HFF-Myc (cell line): ENCODE data around the gene BLTP3B.
"Not testable (repeated sequence)": the region's sequence is repeated elsewhere in the genome, so short reads cannot be mapped to it uniquely, and the experiment has no call there.

Experiments used
- DNase-seq: peaks from one replicate; pipeline ENCODE4 v3.0.0-alpha.2; 2011; ENCODE audit warnings: low read depth; ENCODE audit errors: extremely low read depth
- H3K4me3 ChIP-seq: replicated peaks from 2 replicates; pipeline ENCODE4 v1.5.1; 2011; ENCODE audit warnings: low read depth, mild to moderate bottlenecking, control low read depth, low read length
- TF ChIP-seq, protein P1 (sequence below): IDR thresholded peaks from 2 replicates; pipeline ENCODE4 v1.5.1; 2012; ENCODE audit warnings: mild to moderate bottlenecking, low read depth, low read length, control low read depth; ENCODE audit errors: missing control alignments

Gene BLTP3B

DNA sequence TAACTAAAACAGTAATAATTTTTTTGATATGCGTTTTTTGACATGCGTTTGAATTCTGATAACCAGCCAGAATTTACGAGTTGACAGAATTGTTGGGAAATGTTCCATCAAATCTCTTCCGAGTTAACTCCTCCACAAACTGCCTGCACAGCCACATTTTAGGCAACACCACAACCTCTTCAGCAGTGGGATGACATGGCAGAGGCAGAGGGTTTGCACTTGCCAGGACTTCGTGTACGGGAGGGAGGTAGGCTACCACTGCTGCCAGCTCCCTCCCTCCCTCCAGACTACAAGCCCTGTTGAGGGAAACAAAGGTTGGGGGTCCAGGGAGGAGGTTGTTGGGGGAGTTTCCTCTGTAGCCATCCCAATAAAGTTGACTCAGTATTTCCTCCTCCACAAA is 43.4 kb upstream of the BLTP3B start:
- TF ChIP-seq, protein P1, sequence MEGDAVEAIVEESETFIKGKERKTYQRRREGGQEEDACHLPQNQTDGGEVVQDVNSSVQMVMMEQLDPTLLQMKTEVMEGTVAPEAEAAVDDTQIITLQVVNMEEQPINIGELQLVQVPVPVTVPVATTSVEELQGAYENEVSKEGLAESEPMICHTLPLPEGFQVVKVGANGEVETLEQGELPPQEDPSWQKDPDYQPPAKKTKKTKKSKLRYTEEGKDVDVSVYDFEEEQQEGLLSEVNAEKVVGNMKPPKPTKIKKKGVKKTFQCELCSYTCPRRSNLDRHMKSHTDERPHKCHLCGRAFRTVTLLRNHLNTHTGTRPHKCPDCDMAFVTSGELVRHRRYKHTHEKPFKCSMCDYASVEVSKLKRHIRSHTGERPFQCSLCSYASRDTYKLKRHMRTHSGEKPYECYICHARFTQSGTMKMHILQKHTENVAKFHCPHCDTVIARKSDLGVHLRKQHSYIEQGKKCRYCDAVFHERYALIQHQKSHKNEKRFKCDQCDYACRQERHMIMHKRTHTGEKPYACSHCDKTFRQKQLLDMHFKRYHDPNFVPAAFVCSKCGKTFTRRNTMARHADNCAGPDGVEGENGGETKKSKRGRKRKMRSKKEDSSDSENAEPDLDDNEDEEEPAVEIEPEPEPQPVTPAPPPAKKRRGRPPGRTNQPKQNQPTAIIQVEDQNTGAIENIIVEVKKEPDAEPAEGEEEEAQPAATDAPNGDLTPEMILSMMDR: no peak
- no peak for DNase-seq
- H3K4me3 ChIP-seq: no peak overlapping the region

DNA sequence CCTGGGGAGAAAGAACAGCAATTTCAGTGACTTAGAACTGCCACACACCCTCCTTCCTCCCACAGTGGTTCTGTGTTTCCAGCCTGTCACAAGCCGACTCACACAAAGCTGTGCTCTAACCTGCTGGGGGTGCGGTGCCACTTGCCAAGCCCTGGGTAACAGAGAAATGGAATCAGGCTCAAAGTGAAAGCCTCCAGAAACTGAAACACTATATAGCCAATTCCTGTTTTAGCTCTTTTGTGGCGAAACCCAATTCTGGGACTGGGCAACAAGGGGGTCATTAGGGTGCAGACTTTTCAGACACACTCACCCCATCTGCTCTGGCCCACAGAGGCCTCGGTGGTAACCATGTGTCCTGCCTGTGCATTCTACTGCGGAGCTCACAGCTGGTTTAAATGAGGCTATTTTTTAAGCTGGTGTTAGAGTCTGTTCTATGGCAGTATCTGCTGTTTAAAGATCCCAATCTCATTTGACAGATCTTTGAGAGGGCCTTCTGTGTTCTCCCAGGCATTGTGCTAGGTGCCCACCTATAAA is 42.8 kb upstream of the BLTP3B start:
- H3K4me3 ChIP-seq: no peak overlapping the region
- DNase-seq: no peak
- TF ChIP-seq, protein P1: no peak

DNA sequence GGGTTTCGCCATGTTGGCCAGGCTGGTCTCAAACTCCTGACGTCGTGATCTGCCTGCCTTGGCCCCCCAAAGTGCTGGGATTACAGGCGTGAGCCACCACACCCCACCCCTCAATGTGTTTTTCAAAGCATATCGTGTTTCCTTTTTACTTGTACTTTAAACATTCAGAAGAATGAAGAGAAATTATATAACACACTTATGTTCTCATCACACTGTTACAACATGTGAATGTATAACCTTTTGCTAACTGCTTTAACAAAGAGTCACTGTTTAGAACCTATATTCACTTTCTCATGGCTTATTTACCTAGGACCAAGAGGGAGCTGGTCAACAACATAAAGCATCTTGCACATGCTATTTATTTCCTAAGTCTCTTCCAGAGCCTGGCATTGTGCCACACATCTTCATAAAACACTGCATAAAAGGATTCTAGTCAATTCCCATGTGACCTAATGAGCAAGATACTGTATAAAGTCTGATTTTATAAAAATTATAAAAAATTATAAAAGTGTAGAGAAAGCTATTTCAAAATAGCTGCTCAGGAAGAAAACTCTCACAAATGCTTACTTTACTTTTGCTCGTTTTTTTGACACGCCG is 42.0 kb upstream of the BLTP3B start:
- TF ChIP-seq, protein P1: no peak
- H3K4me3 ChIP-seq: no peak overlapping the region
- DNase-seq: no peak

DNA sequence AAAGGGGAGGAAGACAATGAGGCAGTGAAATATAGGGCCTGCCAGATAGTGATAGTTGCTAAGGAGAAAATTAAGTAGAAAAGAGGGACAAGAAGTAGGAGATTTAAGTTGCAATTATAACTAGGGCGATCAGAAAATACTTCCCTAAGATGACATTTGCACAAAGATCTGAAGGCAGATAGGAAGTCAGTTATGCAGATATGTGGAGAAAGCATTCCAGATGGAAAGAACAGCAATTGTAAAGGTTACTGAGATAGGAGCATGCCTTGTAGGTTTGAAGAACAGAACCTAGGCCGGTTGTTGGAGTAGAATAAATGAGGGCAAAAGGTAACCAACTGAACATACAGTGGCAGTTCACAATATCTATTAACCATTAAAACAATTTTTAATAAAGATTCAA is 36.6 kb upstream of the BLTP3B start:
- no peak overlapping the region for H3K4me3 ChIP-seq
- no peak for DNase-seq

DNA sequence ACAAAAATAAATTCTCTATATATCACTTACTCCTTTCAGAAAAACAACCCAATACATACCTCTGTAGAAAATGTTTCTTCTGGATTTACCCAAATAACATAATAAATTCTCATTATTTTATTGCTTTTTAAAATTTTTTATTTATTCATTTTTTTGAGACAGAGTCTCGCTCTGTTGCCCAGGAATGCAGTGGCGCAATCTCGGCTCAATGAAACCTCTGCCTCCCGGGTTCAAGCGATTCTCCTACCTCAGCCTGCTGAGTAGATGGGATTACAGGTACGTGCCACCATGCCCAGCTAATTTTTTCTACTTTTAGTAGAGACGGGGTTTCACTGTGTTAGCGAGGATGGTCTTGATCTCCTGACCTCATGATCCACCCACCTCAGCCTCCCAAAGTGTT is 33.8 kb upstream of the BLTP3B start:
- DNase-seq, H3K4me3 ChIP-seq: not testable (repeated sequence)

More for the DNA sequence above, 36.6 kb upstream of the BLTP3B start:
- TF ChIP-seq, protein P1: no peak

DNA sequence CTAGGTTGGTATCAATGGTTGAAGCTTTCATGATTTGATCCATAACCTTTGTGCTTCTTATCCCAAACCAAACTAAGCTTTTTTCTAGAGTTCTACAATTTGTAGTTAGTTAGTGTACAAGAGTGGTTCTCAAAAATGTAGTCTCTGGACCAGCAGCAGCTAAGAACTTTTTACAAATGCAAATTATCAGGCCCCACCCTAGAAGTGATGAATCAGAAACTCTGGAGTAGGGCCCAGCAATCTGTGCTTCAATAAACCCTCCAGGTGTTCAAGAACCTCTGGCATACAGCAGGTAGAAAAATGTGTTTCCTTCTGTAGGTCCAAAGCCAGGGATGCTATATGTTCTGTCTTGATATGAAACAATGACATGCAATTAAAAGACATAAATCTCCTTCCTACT is 31.8 kb upstream of the BLTP3B start:
- no peak overlapping the region for H3K4me3 ChIP-seq
- TF ChIP-seq, protein P1: no peak
- no peak for DNase-seq

DNA sequence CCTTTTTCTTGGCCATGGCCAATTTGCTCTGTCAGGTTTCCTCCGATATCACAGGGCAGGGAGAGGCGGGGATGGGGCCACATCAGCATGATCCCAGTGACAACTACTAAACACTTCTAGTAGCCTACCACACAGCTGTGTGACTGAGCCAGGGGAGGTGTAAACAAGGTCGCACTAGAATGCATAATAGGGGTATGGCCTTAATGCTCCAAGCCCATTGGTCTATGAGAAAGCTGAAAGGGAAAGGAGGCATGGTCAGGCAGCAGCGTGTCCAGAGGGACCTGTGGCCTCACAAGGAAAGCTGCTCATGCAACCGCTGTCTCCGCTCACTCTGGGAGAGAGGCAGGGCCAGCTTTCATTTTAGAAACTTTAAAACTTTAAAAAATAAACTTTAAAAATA is 30.4 kb upstream of the BLTP3B start:
- H3K4me3 ChIP-seq: no peak overlapping the region
- DNase-seq: no peak
- TF ChIP-seq, protein P1: no peak
